SKM-1 treated with dmso at 0.1 percent for 144 hours (cell line): ENCODE data around the gene POLR1E.
"Not testable (repeated sequence)": the region's sequence is repeated elsewhere in the genome, so short reads cannot be mapped to it uniquely, and the experiment has no call there.

Experiments
- DNase-seq: peaks from one replicate; lab custom pipeline; 2025; ENCODE audit not compliant: unreplicated experiment; lab: John Stamatoyannopoulos, UW

The POLR1E gene

DNA sequence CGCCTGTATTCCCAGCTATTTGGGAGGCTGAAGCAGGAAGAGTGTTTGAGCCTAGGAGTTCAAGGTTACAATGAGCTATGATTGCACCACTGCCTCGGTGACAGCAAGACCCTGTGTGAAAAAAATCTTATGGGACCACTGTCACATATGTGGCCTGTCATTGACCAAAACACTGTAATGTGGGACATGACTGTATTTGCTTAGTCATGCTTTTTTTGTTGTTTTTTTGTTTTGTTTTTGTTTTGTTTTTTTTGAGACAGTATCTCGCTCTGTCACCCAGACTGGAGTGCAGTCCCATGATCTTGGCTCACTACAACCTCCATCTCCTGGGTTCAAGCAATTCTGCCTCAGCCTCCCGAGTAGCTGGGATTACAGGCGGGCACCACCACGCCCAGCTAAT, 13.5 kb downstream of the POLR1E start:
- DNase-seq: no peak

DNA sequence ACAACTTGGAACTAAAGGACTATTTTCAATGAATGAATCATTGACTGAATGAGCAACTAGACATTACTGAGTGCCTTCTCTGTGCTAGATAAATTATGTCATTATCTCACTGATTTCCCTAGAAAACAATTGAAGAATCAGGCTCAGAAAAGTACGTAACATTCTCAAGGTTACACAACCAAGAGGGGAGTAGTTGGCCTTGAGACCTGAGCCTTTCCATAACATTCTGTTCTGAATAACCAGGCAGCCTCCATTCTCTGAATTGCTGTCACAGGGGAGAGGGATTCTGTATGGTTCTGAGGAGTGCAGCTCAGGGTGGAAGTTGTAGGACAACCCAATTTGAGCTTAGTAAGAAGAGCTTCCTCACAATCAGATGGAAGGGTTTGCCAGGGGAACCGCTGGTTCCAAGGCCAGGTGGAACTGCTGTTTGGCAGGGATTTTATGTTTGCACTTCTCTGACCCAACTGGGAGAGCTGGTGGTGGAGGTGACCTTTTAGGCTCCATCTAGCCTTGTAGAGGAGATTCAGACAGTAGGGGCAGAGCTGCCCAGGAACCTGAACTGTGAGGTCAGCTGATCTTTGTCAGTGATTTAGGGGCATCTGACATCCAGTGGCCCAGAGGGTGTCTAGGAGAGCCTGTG, 16.3 kb downstream of the POLR1E start:
- no peak for DNase-seq

DNA sequence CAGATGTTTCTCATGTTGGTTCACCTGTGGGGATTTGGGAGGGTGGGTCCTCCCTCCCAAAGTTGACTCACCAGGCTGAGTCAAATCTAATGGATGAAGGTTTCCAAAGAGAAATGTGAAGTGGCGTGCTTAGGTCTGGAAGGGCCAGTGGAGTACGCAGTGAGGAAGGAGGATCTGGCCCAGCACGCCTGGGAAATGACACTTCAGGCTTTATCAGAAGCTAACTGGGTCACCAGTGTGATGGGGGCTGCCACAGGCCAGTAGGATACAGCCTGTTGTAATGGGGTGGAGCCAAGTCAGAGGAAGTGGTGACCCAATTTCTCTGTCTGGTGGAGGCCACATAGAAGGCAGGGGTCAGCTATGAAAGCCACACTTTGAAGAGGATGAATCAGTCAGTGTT, 18.0 kb downstream of the POLR1E start:
- no peak for DNase-seq

DNA sequence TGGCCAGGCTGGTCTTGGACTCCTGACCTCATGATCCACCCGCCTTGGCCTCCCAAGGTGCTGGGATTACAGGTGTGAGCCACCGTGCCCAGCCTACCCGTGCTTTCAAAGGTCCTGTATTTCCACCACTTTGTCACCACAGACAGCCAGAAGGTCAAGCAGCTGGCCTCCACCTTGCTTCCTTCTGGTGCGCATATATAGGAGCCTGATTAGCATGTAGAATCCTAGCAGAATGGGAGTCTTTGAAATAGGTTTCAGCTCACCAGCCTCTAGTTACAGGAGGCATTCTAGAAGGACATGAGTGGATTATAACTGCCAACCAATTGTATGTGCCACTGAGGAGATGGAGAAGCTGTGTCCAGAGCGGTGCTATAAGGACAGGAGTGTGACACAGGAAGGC, 18.9 kb downstream of the POLR1E start:
- no peak for DNase-seq

DNA sequence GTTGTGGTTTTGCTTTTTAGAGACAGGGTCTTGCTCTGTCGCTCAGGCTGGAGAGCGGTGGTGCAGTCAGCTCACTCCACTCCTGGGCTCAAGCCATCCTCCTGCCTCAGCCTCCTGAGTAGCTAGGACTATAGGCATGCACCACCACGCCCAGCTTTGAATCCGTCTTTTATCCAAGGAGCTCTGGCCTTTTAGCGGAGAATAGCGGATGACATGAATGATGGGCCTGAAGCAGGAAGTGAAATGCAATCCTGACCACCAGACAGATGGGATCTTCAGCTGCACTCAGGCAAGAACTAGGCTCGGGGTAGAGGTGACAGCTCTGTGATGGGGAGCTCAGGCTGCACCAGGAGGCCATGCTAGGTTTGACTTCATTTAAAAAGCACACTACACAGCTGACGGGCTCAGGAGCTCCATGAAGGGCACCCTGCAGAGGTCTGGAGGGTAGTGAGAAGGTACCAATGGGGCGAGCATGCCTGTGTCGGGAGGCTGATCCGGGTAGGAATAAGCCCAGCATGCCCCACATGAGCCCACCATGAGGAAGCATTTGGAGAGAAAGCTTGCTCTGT, 21.9 kb downstream of the POLR1E start:
- no peak for DNase-seq

DNA sequence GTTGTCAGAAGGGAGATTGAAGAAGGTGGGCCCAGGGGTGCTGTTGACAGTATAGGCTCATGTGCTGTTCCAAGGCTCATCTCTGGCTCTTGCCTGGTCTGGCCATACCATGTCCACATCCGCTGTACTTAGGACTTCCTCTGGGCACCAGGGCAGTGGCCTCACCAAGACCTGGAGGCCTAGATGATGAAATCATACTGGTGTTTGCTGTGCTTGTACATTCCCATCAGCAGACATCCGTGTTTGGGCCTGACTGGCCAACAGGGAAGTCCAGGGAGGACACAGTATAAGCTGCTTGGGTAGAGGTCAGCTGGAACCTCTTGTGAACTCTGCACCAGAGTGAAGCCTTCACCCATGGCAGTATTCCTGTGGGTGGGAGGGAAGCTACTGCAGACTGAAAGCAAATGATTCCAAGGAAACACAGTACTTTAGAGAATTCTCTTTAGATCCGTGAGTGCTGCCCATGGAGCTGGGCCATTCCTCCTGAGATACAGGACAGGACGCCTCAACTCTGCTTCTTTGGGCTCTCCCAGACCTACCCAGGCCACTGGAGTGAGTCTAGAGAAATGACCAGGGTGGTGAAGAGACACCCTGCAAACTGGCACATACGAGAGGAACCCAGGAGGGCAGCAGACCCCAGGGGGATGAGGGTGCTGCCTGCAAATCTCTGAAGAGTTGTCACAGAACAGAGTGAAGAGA, 22.5 kb downstream of the POLR1E start:
- DNase-seq: no peak

DNA sequence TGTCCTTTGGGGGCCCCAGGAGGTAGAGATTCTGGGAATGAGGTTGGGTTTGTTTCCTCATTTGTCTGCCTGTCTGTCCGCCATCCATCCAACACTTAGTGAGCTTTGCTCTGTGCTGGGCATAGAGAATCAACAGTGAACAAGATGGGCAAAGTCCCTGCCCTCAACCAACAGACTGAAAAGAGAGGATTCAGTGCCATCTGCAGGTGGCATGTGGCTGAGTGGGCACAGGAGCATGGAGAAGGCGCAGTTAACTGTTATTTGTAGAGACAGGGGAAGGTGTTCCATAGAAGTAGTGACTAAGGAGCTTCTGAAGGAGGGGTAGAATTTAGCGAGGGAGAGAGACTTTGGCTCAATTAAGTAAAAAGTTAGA, 23.1 kb downstream of the POLR1E start:
- DNase-seq: no peak

DNA sequence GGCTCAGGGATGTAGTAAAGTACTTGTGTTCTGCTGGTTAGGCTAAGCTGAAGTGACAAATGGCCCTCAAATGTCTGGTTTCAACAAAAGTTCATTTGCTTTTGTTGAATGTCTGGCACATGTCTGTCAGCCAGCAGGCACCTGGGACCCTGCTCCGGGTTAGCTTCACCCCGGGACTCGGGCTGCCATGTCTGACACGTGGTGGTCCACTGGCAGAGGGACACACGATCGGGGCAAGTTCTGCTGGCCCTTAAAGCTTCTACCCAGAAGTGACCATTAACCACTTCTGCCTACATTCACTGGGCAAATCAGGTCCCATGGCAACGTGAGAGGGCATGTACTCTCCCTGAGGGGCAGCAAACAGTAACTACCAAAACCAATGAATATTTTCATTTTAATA, 23.8 kb downstream of the POLR1E start:
- no peak for DNase-seq

DNA sequence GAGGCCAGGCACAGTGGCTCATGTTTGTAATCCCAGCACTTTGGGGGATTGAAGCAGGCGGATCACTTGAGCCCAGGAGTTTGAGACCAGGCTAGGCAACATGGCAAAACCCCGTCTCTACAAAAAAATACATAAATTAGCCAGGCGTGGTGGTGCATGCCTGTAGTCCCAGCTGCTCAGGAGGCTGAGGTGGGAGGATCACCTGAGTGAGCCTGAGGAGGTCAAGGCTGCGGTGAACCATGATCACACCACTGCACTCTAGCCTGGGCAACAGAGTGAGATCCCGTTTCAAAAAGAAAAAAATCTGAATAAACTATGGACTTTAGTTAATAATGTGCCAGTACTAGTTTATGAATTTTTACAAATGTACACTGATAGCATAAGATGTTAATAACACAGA, 24.3 kb downstream of the POLR1E start:
- not testable (repeated sequence) for DNase-seq

DNA sequence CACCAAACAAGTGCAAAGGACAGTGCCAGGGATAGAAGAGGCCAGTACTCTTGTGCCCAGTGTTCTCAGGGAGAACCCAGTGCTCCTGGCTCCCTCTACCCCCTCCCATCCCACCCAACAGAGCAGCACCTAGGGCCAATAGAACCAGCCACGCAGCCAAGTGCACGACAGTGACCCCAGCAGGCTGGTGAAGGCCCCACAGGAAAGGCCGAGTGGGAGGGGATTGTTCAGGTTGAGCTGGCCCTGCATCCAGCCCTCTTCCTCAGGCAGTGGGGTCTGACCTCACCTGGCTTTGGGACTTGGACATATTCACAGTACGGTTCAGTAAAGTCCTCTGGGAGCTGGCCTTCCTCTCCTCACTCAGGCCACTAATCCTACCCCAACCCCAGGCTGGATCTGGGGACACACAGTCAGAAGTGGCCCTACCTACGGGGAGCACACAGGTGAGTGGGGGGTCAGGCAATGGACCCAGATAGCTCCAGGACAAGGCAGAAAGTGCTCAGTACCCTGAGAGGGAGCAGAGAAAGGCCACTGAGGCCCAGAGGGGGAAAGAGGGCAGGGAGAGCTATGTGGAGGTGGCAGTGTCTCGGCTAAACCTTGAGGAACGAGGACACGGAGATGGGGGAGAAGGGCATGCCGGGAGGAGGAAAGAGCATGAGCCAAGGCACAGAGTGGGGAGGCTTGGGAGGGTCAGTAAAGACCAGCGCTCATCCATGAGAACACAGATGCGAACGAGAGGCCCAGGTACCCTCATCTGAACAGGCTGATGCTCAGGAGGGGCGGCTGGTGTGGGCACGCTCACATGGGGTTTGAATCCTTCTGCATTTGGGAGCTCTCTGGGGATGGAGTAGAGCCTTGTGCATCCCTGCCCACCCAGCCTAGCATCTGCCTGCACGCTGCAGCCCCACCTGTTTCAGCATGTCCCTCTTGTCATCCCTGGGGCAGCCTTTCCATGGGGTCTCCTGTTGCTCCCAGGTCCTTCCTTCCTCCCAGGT, 25.6 kb downstream of the POLR1E start:
- no peak for DNase-seq

DNA sequence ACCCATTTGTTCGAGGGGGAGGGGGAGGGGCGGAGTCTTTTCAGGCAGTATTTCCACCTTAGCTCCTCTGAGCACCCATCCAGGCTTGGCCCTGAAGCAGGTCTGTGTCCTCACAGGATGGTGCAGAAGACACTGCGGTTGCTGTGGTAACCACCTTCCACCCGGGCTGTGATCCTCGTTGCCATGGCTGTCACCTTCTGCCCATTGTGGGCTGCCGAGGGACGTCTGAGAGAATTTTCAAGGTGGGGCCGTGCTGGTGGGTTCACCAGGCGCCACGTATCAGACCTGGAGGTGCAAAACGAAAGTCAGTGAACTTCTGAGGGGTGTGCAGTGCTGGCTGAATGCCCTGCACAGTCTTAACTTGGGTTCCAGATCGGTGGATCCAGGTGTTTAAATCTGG, 26.7 kb downstream of the POLR1E start:
- DNase-seq: no peak

DNA sequence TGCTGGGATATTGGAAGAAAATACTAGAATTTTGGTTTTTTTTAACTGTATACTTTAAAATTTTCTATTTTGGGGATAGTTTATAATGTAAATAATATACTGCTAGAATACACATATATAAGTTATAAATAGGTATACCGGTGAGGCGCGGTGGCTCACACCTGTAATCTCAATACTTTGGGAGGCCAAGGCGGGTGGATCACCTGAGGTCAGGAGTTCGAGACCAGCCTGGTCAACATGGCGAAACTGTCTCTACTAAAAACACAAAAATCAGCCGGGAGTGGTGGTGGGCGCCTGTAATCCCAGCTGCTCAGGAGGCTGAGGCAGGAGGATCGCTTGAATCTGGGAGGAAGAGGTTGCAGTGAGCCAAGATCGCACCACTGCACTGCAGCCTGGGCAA, 28.7 kb downstream of the POLR1E start:
- DNase-seq: not testable (repeated sequence)

DNA sequence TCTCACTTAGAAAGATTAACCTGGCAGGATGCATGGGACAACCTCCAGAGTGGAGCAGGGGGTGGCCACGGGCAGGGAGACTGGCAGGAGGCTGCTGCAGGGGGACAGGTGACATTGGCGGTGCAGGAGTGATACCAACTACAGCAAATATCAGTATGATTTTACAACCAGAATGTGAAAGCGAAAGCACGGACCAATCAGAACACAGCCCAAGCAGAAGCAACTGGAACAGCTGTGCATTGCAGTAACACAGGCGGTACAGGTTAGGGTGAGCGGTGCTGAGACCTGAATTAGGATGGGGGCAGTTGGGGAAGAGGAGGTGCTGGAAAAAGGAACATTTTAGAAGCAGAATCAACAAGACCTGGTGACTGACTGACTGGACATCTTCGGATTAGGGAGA, 29.3 kb downstream of the POLR1E start:
- no peak for DNase-seq

DNA sequence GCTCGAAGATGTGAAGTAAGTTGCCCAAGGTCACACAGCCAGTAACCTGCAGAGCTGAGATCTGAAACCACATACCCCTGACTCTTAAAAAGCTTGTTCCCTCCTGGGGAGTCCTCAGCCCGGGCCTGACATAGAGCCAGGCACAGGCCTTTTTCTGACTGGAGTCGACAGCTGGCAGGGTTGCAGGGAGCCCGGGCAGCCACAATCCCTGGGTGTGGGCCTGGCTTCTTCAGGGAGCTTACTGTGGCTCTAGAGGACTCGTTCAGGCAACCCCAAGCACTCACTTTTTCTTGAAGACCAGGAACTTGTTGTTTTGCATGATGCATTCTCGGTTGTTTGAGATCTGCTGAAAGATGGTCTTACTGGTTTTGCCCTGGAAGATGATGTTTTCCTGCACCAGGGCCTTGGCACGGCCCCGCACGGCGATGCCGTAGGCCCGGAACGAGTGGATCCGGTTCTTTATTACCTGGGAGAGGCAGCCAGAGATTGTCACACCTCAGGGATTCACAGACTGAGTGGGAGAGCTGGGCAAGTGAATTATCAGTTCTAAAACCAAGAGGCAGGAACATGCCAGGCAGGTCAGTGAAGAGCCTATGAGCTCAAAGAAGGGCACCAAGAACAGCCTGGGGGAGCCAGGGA, 30.0 kb downstream of the POLR1E start:
- no peak for DNase-seq

DNA sequence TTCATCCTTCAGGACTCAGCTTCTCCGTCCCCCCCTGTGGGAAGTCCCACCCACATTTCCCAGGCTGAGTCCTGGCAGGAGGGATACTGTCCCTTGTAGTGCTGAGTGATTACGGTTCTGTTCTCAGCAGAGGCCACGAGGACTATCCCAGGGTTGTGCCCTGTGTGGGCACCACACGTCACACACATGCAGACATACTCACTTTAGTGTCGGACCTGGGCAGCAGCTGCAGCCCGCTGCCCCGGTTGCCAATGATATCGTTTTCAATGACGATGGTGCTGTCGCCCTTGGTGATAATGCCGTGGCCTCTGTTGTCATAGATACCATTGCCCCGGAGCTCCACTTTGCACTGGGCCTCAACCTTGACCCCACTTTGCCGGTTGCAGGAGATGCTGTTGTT, 32.2 kb downstream of the POLR1E start:
- no peak for DNase-seq

DNA sequence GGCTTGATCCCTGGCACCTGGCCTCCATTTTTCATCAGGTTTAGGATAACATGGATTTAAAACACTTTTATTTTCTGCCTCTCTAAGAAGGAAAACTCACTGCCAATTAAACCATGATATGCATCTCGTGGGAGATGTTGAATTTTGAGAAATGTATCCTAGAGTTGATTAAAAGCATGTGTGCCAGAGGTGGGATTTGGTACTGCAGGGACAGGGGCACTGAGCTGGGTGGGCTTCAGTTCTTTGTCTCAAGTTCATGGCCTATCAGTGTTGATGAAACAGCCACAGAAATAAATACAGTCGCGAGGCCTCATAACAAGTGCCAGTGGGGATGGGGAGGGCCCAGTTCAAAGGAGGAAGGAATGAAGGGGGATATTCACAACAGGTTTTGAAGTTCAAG, 34.9 kb downstream of the POLR1E start:
- no peak for DNase-seq

DNA sequence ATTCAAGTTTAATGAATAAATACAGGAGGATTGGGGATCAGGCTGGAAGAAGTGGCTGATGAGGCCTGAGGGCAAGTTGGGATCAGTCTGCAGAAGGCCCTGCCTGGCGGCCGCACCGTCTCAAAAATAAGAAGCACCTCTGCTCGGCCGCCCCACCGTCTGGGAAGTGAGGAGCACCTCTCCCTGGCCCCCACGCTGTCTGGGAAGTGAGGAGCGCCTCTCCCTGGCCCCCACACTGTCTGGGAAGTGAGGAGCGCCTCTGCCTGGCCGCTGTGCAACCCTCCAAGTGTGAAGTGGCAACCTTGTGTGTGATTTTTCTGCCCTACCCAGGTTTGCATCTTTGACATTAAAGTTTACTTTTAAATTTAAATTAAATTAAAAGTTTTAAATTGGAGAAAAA, 35.4 kb downstream of the POLR1E start:
- no peak for DNase-seq

DNA sequence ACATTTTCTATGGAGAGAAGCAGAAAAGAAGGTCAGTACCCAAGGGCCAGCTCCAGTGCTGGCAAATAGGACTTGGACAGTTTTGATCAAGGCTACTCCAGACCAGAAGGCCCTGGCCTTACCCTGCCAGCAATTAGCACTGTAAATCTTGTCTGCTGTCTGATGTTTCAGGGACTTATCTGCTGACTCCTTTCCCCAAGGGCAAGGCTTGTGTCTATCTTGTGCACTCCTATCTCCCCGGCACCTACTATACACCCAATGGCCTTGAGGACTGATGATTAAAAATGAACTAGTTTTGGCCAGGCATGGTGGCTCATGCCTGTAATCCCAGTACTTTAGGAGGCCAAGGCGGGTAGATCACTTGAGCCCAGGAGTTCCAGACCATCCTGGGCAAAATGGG, 37.2 kb downstream of the POLR1E start:
- DNase-seq: no peak

DNA sequence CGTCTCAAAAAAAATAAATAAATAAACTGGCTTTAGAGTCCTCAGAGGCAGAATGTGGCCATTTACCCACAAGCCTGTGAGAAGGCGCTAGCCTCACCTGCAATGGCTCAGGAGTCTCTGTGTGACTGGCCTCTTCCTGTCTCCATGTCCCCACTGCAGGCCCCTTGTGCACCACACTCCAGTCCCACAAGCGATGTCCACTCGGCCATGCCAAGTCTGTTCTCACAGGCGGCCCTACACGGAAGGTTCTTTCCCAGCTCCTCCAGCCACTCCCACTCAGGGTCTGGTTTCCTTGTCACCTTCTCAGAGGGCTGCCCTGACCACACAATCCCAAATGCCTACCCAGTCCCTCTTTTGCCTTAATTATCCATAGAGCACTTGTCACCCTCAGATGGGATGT, 38.2 kb downstream of the POLR1E start:
- DNase-seq: no peak

DNA sequence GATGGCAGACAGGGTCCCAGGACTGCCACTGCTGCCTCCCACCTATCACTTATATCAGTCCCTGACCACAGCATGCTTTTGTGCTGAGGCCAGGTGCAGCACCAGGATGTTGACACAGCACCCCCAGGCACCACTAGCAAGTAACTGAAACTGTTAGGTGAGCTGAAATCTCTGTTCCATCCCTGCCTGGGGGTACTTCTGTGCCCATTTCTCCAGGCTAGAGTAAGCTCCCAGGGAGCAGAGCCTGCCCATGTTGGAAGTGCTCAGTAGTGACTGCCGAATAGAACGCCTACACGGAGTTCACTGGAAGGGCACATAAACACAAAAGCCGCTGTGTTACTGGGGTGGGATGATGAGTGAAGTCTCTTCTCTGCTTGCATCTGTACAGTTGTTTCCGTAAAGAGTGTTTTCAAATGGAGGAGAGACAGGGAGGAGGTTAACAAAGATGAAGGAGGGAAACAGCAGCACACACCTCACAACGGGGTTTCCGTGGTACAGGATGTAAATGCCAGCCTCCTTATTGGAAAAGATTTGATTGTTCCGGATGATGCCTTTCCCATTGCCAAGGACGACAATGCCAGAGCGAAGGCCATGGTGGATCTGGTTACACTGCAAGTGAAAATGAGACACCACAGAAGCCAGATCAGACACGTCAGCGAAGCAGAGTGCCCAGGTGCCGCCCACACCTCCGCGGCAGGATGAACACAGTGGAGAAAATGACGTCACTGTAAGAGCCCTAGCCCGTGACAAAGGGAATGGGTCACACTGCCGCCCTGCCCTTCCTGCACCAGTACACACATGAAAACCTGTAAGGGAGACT, 43.1 kb downstream of the POLR1E start:
- DNase-seq: no peak
